Duodenal mucosa (tissue), 2 donors: ENCODE results near the gene PROK1.
"Not testable (repeated sequence)": the region's sequence is repeated elsewhere in the genome, so short reads cannot be mapped to it uniquely, and the experiment has no call there.

Source experiments
- H3K27ac ChIP-seq: one replicate; pipeline ENCODE4 v1.7.0; 2013; ENCODE audit warnings: low read depth, low read length
- H3K27me3 ChIP-seq, 2 donors: one replicate each; pipeline ENCODE4 v1.7.0; 2013; ENCODE audit warnings: low read length in 2 of 2, control low read depth in 1 of 2; ENCODE audit not compliant: insufficient read depth in 2 of 2, control insufficient read depth in 1 of 2
- H3K36me3 ChIP-seq, 2 donors: one replicate each; pipeline ENCODE4 v1.7.0; 2013; ENCODE audit warnings: low read length in 2 of 2, control low read depth in 1 of 2; ENCODE audit not compliant: insufficient read depth in 2 of 2, control insufficient read depth in 1 of 2
- H3K4me1 ChIP-seq, 2 donors: one replicate each; pipeline ENCODE4 v1.7.0; 2013; ENCODE audit warnings: low read length in 2 of 2, control low read depth in 1 of 2; ENCODE audit not compliant: insufficient read depth in 2 of 2, control insufficient read depth in 1 of 2
- H3K4me3 ChIP-seq, 2 donors: one replicate each; pipeline ENCODE4 v1.7.0; 2013; ENCODE audit warnings: low read length in 2 of 2, low read depth in 1 of 2
- H3K9ac ChIP-seq, 2 donors: one replicate each; pipeline ENCODE4 v1.7.0; 2013; ENCODE audit warnings: low read length in 2 of 2, low read depth in 1 of 2
- H3K9me3 ChIP-seq, 2 donors: one replicate each; pipeline ENCODE4 v1.7.0; 2013; ENCODE audit warnings: low read length in 2 of 2, control low read depth in 1 of 2; ENCODE audit not compliant: control insufficient read depth in 1 of 2

The PROK1 gene

GRCh38 chr1:110450929-110451328, at the start of gene PROK1:
PROK1 (plus strand) TSS chr1:110451149; CDS start chr1:110451217, 68 bp downstream.
- no peak within 1 kb of the TSS for H3K27ac ChIP-seq

GRCh38 chr1:110403805-110404204, 47.1 kb upstream of the PROK1 start:
- Histone ChIP-seq H3K9me3 (no peaks in the 10 kb centered on the region), H3K27me3 (no peaks in the 10 kb centered on the region), H3K4me1 (peaks cover 15 to 18% of the 10 kb centered on the region in 2 donors), H3K9ac (no peak overlapping the region), H3K4me3 (no peak overlapping the region), H3K36me3 (peaks cover 19 to 55% of the 10 kb centered on the region in 2 donors), H3K27ac (no peak overlapping the region)

More at GRCh38 chr1:110450929-110451328, at the start of gene PROK1:
- Histone ChIP-seq H3K4me1 (no peaks in the 10 kb centered on the region), H3K36me3 (no peaks in the 10 kb centered on the region), H3K9me3 (no peaks in the 10 kb centered on the region), H3K4me3 (no peak within 1 kb of the TSS), H3K9ac (no peak within 1 kb of the TSS), H3K27me3 (peaks cover 0 to 9% of the 10 kb centered on the region in 2 donors)

- H3K4me1 ChIP-seq: peaks cover 16 to 20% of the 10 kb centered on the region in 2 donors
- no peak overlapping the region for H3K4me3 ChIP-seq
- no peaks in the 10 kb centered on the region for H3K9me3 ChIP-seq
- H3K27me3 ChIP-seq: no peaks in the 10 kb centered on the region
- no peak overlapping the region for H3K9ac ChIP-seq
- H3K27ac ChIP-seq: no peak overlapping the region
- peaks cover 19 to 53% of the 10 kb centered on the region in 2 donors for H3K36me3 ChIP-seq
Measured at GRCh38 chr1:110404401-110404800, 46.5 kb upstream of the PROK1 start.

GRCh38 chr1:110406407-110406806, 44.5 kb upstream of the PROK1 start:
- H3K4me1 ChIP-seq: peaks cover 16 to 20% of the 10 kb centered on the region in 2 donors
- not testable (repeated sequence) for H3K27ac ChIP-seq, H3K9me3 ChIP-seq, H3K27me3 ChIP-seq
- H3K4me3 ChIP-seq: peak overlapping the region; percentile 87 to 100
- H3K36me3 ChIP-seq: peaks cover 19 to 34% of the 10 kb centered on the region in 2 donors
- peak overlapping the region in 1 of 2 donors; percentile 93 for H3K9ac ChIP-seq

- H3K27ac ChIP-seq: peak within 1 kb of the TSS; percentile 83
- H3K9ac ChIP-seq: peak within 1 kb of the TSS; percentile 93 to 100
- H3K36me3 ChIP-seq: peaks cover 13 to 22% of the 10 kb centered on the region in 2 donors
- peak within 1 kb of the TSS; percentile 87 to 100 for H3K4me3 ChIP-seq
- no peaks in the 10 kb centered on the region for H3K27me3 ChIP-seq
- peaks cover 16 to 20% of the 10 kb centered on the region in 2 donors for H3K4me1 ChIP-seq
- H3K9me3 ChIP-seq: no peaks in the 10 kb centered on the region
Measured at GRCh38 chr1:110407260-110408210, 43.4 kb upstream of the PROK1 start, which contains the start of gene LAMTOR5. LAMTOR5 (minus strand) TSS chr1:110407694; CDS start chr1:110407620, 74 bp downstream.

- Histone ChIP-seq H3K9ac (peak overlapping the region; percentile 93 to 100), H3K36me3 (peaks cover 7 to 13% of the 10 kb centered on the region in 2 donors), H3K4me3 (peak overlapping the region; percentile 87 to 100), H3K27me3 (no peaks in the 10 kb centered on the region), H3K4me1 (peaks cover 16 to 20% of the 10 kb centered on the region in 2 donors), H3K9me3 (no peaks in the 10 kb centered on the region), H3K27ac (no peak overlapping the region)
Measured at GRCh38 chr1:110408488-110408887, 42.5 kb upstream of the PROK1 start.

- Histone ChIP-seq H3K4me1 (peaks cover 16 to 20% of the 10 kb centered on the region in 2 donors), H3K4me3 (no peak overlapping the region), H3K9ac (no peak overlapping the region)
Measured at GRCh38 chr1:110409316-110409715, 41.6 kb upstream of the PROK1 start.

GRCh38 chr1:110411173-110411735, 39.7 kb upstream of the PROK1 start:
- H3K9ac ChIP-seq: no peak overlapping the region
- no peak overlapping the region for H3K27ac ChIP-seq
- no peaks in the 10 kb centered on the region for H3K9me3 ChIP-seq
- no peaks in the 10 kb centered on the region for H3K27me3 ChIP-seq
- H3K4me1 ChIP-seq: peaks cover 8 to 14% of the 10 kb centered on the region in 2 donors
- H3K4me3 ChIP-seq: no peak overlapping the region
- H3K36me3 ChIP-seq: no peaks in the 10 kb centered on the region

More at GRCh38 chr1:110409316-110409715, 41.6 kb upstream of the PROK1 start:
- H3K27ac ChIP-seq: no peak overlapping the region
- no peaks in the 10 kb centered on the region for H3K9me3 ChIP-seq
- H3K36me3 ChIP-seq: peaks cover 1 to 5% of the 10 kb centered on the region in 2 donors
- no peaks in the 10 kb centered on the region for H3K27me3 ChIP-seq

- H3K27ac ChIP-seq: no peak overlapping the region
- H3K27me3 ChIP-seq: no peaks in the 10 kb centered on the region
- no peaks in the 10 kb centered on the region for H3K36me3 ChIP-seq
- no peaks in the 10 kb centered on the region for H3K9me3 ChIP-seq
- no peak overlapping the region for H3K4me3 ChIP-seq
- no peak overlapping the region for H3K9ac ChIP-seq
- H3K4me1 ChIP-seq: peaks cover 7 to 13% of the 10 kb centered on the region in 2 donors
Measured at GRCh38 chr1:110412576-110412975, 38.4 kb upstream of the PROK1 start.

GRCh38 chr1:110413045-110413444, 37.9 kb upstream of the PROK1 start:
- H3K9ac ChIP-seq, H3K27ac ChIP-seq, H3K27me3 ChIP-seq: not testable (repeated sequence)

More at GRCh38 chr1:110413045-110413444, 37.9 kb upstream of the PROK1 start:
- H3K4me1 ChIP-seq: peaks cover 7 to 10% of the 10 kb centered on the region in 2 donors
- H3K4me3 ChIP-seq, H3K9me3 ChIP-seq, H3K36me3 ChIP-seq: not testable (repeated sequence)
